HG03469 (cell line): ENCODE measurements around the gene HS3ST4.
"Not testable (repeated sequence)": the region's sequence is repeated elsewhere in the genome, so short reads cannot be mapped to it uniquely, and the experiment has no call there.

Experiments
- ATAC-seq: cut with Tn5 transposase; IDR thresholded peaks from one replicate; pipeline ENCODE4 v1.9.1; 2021; ENCODE audit warnings: mild to moderate bottlenecking, moderate library complexity, moderate number of reproducible peaks; ENCODE audit not compliant: unreplicated experiment

Gene HS3ST4

GRCh38 chr16:25729188-25729915 is 37.6 kb downstream of the HS3ST4 start:
- ATAC-seq = no peak

DNA sequence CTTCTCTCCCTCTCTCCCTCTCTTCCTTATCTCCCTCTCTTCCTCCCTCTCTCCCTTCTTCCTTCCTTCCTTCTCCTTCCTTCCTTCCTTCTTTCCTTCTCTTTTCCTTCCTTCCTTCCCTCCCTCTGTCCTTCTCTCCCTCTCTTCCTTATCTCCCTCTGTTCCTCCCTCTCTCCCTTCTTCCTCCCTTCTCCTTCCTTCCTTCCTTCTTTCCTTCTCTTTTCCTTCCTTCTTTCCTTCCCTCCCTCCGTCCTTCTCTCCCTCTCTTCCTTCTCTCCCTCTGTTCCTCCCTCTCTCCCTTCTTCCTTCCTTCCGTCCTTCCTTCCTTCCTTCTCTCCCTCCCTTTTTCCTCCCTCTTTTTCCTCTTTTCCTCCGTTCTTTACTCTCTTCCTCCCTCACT is 38.6 kb downstream of the HS3ST4 start:
- ATAC-seq = no peak

- ATAC-seq = no peak
Measured at GRCh38 chr16:25734430-25735385, 42.9 kb downstream of the HS3ST4 start.

- ATAC-seq = no peak
Measured at GRCh38 chr16:25735645-25736044, 43.9 kb downstream of the HS3ST4 start.

GRCh38 chr16:25747160-25747758 is 55.5 kb downstream of the HS3ST4 start:
- ATAC-seq = no peak

GRCh38 chr16:25748092-25748654 is 56.4 kb downstream of the HS3ST4 start:
- no peak for ATAC-seq

GRCh38 chr16:25750488-25751216 is 58.9 kb downstream of the HS3ST4 start:
- ATAC-seq = no peak

DNA sequence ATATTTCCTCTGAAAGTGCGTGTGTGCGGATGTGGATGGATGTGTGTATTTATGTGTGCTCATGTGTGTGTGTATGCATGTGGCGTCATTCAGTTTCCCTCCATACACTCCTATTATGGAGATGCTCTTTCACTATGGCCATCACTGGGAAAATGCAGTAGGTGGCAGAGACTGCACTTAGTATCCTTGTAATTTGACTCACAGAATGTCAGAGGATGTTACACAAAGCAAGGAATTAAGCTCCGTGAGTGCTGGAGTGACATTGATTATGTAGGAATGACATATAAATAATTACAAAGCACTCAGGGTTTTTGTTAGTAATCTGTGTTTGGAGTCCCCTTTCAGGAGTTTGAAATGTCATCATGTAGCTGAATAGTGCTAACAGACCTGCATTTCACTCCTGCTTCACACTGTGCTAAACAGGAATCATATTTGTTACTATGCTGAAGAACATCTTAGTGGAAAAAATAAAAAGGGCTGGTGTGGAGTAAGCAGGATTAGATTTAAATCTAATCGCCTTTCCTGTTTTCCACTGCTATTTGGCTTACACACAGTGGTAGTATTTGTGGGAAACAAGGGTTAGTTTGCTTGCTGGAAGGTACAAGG is 59.6 kb downstream of the HS3ST4 start:
- ATAC-seq = no peak

DNA sequence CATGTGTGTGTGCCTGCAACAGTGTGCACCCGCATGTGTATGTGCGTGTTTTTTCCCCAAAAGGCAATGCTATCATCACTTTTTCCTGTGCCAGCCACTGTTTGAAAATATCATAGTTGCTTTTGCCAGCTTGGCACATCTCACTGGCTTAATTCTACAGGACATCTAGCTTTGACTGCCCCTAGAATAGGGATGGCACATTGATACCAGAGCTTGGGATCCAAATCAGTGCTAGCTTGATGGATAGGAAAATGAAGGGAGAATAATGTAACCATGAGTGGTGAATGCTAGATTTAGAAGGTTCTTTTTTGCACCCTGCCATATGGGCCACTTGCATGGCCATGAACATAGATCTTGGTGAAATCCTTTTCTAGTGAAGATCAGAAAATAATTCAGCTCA is 72.7 kb downstream of the HS3ST4 start:
- no peak for ATAC-seq

DNA sequence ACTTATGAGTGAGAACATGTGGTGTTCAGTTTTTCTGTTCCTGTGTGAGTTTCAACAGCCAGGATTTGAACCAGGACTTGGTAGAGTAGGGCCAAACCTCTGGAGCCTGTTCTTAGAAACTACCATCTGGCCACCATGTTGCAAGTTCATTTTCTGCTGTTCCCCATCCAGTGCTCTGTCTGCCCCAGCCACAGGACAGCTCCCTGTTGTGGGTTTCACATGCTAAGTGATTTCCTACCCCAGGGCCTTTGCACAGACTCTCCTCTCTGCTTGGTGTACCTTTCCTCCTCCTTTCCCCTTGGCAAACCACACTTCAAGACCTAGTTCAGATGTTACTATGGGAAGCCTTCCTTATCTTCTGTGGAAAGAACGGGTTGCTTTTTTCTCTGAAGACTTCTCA is 79.5 kb downstream of the HS3ST4 start:
- no peak for ATAC-seq

- ATAC-seq = no peak
Measured at GRCh38 chr16:25771812-25772568, 80.2 kb downstream of the HS3ST4 start.

DNA sequence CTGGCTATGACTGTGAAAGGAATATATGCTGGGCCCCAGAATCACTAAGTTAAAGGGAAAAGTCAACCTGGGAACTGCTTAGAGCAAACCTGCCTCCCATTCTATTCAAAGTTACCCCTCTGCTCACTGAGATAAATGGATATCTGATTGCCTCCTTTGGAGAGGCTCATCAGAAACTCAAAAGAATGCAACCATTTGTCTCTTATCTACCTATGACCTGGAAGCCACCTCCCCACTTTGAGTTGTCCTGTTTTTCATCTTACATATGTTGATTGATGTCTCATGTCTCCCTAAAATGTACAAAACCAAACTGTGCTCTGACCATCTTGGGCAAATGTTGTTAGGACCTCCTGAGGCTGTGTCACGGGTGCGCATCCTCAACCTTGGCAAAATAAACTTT is 84.5 kb downstream of the HS3ST4 start:
- not testable (repeated sequence) for ATAC-seq

- ATAC-seq = no peak
Measured at GRCh38 chr16:25783226-25783625, 91.5 kb downstream of the HS3ST4 start.

DNA sequence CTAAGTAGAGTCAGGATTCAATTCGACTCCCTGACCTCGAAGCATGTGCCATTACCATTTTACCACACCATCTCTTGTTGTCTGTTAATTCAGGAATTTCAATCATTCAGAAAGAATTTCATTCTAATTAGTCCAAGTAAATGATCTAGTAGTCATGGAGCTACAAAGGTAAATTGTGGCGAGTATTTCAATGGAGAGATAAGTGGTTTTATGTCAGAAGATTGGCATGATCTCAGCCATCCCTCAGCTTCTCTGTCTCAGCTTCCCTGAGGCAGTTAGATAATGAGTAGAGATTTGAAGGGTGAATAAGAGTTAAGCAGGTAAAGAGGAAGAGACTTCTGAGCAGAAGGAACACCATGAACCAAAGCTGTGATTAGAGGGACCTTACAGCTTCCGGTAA is 93.6 kb downstream of the HS3ST4 start:
- no peak for ATAC-seq

DNA sequence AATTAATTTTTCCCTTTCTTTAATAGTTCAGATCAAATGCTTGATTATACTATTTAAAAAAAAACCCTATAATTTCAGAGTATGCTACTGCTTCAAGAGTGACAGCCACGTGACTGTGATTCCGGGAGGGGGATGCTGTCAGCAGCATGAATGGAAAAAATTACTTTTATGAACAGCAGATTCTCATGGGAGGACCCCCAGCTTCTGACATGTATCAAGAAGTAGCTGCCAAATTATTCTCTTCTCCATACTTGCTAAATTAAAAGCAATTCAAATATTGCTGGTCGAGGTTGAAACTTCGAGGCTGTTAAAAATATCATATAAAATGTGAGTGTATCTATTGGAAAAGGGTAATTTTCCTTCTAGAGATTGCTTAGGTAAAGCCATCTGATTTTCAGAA is 95.0 kb downstream of the HS3ST4 start:
- no peak for ATAC-seq

- no peak for ATAC-seq
Measured at GRCh38 chr16:25788637-25789036, 96.9 kb downstream of the HS3ST4 start.

DNA sequence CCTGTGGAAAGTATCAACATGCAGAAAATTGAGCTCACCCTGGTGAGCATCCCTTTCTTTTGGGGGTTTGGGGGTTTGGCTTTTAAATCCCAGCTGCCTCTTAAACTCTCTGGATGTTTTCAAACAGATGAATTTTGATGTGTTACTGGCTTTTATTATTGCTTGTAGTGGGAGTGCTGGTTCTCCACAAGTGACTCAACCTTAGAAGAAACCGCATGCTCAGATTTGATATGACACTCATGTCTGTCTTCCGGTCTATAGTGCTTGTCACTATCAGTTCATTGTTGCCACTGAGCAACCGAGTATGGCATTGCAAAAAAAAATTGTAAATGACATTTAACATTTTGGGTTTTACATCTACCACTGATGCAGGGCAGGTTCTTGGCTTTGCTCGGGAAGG is 104.5 kb downstream of the HS3ST4 start:
- ATAC-seq = no peak

GRCh38 chr16:25798065-25798464 is 106.3 kb downstream of the HS3ST4 start:
- ATAC-seq = no peak

DNA sequence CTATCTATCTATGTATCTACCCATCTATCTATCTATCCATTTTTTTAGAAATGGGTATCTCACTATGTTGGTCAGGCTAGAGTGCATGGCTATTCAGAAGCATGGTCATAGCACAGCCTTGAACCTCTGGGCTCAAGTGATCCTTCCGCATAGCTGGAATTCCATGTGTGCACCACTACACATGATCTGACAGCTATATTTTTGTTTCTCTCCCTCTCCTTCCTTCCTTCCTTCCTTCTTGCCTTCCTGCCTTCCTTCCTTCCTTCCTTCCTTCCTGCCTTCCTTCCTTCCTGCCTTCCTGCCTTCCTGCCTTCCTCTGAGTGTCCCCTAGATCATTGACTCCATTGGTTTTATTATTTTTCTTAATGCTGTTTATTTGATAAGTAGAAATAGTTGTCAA is 108.1 kb downstream of the HS3ST4 start:
- ATAC-seq = no peak

GRCh38 chr16:25812215-25812614 is 120.5 kb downstream of the HS3ST4 start:
- ATAC-seq = no peak
